ENCODE measurements around the gene CAMKV.
"Not testable (repeated sequence)": the region's sequence is repeated elsewhere in the genome, so short reads cannot be mapped to it uniquely, and the experiment has no call there.

Gene CAMKV

DNA sequence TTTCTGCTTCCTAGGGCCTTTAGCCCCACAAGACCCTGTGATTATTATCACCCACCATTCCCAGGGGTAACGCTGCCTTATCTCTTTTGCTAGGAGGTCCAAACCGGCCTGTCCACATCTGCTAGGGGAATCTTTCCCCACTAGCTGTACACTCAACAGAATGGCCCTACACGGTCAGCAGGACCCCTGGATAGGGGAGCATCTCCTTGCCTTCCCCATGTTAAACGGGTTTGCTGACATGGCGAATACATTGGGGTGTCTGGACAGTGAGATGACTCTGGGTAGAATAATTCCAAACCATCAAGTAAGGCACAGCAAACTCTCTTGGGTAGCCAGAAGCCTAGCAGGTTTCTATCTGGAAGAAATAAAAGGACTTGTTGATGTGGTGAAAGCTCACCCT is 14.0 kb downstream of the CAMKV start:
- DNase-seq (ENCODE audit: low read depth in 2 of 2) = no peak

DNA sequence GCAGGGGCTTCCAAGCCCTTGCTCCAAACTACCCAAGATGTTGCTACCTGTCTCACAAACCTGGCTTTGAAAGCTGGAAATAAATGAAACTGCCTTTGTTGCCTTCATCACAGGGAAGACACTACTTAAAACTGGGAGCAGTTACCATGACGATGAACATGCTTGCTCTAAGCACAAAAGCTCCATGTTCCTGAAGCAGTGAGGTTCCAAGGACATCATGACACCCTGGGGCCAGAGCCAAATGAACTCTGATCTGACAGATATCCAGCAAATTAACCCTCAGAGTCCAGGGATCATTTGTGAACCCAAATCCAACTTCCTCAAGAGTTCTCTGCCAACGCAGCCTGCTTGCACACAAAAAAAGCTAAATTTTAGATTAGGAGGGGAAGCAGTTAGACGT is 24.0 kb downstream of the CAMKV start:
- DNase-seq (ENCODE audit: low read depth in 2 of 2) = no peak

DNA sequence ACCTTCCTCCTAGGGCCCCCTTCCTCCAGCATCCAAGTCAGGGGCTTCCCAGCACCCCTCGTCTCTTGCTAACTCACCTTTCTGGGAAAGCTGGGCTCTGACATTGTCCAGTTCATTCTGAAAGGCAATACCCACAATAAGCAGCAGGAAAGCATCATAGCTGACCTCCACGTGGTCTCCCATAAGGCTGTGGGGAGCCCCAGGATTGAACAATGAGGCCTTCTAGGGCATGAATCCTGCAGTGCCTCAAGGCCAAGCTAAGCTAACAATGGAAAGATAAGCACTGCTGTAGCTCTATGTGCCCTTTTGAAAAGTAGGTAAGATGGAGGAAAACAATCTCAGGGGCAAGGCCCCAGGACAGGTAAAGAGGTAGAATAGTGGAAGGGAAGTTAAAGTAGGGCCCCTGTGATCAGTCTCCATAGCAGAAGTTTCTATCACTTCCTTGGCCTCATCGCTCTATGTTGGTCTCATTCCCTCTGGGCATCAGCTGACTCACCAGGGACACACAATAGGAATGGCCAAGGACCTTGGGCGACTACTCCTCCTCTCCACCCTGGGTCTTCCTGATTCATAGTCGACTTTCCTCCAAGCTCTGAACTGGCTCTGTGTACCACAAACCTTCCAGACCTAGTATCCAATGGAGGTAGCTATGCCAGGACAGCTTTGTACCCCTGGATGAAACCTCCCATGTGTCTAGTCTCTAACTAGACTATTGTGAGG is 25.1 kb downstream of the CAMKV start:
- DNase-seq (ENCODE audit: low read depth in 2 of 2) = no peak

DNA sequence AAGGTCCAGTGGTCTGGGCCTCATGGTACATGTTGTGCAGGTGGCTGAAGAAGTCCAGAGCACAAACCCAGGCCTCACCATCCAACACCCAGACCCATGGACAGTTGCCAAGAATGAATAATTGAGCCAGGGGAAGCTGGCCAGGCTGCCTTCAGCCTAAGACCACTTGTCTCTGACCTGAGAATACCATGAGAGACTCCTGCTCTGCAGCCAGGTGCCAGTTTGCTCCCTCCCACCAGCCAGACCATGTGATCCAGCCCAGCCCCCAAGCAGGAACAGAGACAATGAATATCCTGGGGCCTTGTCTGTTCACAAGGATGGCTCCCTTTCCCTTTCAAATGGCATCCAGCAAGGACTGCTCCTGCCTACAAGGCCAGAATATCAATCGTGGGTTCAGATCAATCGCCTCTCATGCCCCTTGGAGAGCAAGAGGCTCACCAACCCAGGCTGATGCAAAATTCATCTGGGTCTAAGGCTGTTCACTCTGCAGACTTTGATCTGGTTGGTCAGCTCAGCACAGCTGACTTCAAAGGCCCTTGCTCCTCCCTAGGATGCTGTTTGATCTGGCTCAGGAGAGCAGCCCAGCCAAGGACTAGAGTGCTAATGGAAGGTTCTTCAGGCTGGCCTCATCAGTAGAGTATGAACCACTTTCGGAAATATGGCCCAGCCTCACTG is 26.7 kb downstream of the CAMKV start:
- no peak for DNase-seq (ENCODE audit: low read depth in 2 of 2)

DNA sequence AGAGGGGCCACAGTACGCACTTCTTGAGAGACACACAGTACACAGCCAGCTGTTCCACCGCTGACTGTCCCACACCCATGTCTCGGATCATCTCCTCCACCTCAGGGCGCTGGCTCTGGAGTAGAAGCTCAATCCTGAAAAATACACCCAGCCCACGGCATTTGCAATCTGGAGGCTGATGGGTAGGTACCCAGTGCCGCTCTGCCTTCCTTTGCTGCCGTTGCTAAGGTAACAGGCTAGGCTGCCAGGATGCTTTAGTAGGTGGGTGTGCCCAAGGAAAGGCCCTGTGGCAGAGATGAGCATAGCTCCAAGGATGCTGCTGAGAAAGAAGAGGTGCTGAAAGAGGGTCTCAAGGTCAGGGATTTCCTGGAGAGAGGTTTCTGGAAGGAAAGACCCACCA is 27.9 kb downstream of the CAMKV start:
- DNase-seq (ENCODE audit: low read depth in 2 of 2) = no peak

DNA sequence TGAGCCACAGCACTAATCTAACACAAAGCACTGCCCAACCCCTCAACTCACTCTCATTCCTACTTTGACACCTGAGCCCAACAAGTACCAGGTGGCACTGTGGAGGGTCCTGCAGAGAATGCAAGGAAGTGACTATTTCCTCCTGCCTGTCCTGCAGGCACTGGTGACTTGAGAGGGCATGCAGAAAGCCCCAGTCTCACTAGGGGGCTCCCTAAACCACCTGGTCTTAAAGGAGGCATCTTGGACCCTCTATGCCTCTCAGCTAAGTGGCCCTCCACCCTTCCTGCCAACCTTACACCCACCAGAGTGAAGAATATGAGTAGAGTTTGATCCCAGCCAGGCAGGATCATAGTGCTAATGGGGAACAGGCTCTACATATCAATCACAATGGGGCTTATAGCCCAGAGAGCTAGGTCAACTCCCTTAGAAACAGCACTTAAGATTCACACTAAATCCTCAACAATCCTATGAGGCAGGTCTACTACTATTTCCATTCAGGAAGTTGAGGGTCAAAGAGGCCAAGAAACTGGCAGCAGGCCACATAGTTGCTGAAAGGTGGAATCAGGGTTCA is 28.5 kb downstream of the CAMKV start:
- DNase-seq (ENCODE audit: low read depth in 2 of 2) = no peak

DNA sequence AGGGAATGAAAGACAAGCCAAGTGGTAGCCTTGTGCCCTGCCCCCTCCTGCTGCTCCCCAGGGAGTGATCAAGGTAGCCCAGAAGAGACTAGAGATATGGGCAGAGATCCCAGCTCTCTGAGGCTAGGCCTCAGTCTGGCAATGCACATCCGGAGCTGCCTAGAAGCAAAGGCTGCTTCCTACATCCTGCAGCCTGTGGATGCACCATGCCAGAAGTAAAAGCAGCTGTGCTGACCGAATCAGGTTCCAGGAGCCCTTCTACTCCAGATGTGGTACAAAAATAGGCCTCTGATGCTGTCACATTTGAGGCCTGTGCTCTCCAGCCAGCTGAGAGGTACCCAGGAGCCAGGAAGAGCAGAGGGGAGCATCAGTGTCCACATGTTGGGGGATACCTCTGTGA is 29.3 kb downstream of the CAMKV start:
- DNase-seq (ENCODE audit: low read depth in 2 of 2) = no peak

DNA sequence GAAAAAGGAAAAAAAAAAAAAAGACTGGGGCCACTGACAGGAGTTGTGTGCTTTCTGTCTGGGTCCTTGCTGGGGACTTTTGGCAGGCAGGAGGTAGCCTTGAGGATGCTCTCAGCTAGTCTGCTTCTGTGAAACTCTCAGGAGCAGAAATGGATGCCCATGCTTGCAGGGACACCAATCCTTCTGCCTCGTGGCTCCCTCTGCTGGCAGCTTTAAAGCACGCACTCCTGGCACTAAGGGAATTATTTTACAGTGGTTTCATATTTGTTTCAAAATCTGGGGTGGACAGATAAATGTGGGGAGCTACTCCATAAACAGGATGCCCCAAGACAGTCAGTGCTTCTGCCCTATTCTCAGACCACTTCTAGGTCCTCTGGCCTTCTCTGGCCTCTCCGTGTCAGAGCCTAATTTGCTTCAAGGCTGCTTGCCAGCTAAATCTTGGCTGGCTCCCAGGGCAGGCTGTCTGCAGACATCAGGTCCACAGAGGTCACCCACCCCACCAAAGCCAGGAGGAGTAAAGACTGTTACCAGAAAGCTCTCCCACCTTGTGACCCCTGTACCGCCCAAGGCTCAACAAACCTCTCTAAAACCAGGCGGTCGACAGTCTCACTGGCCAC is 30.4 kb downstream of the CAMKV start:
- DNase-seq (ENCODE audit: low read depth in 2 of 2) = peak; percentile 64 to 67

DNA sequence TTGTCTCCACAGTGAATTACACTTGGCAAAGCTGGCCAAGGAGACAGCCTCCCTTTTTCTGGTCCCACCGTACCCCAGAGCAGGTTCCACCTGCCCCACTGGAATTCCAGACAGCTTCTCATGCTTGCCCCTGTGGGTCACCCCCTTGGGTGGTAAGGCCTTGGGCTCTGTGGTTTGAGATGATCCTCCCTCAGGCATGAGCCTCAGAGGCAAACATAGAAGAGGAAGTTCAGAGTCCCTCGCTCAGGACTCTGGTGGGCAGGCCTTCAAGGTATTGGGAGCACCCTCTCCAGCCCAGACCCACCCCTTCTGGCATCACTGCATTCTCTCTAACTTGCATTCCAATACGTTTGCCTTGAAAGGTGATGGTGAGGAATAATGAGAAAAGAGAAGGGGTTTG is 38.4 kb downstream of the CAMKV start:
- DNase-seq (ENCODE audit: low read depth in 2 of 2) = no peak

DNA sequence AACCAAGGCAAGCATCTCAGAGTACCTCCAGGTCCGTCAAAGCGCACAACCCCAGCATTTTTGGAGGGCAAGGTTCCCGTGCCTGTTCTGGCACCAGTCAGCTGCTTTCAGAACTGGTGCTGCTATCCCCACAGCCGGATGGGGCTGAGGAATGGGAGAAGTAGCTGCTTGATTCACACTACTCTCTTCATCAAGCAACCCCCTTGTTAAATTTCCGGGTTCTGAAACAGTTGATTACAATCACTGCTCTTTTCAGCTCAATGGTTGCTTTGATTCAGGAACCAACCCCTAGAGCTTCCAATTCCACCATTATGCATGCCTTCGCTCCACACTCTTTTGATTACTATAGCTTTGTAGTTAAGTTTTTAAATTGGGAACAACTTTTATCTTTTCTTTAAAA is 43.7 kb downstream of the CAMKV start:
- DNase-seq (ENCODE audit: low read depth in 2 of 2) = no peak

DNA sequence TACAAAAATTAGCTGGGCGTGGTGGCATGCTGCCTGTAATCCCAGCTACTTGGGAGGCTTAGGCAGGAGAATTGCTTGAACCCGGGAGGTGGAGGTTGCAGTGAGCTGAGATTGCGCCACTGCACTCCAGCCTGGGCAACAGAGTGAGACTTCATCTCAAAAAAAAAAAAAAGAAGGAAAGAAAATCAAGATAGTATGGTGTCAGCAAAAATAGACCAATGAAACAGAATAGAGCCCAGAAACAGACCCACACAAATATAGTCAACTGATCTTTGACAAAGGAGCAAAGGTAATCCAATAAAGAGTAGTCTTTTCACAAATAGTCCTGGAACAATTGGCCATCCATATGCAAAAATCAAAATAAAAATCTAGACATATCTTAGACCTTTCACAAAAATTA is 46.6 kb downstream of the CAMKV start:
- not testable (repeated sequence) for DNase-seq (ENCODE audit: low read depth in 2 of 2)

DNA sequence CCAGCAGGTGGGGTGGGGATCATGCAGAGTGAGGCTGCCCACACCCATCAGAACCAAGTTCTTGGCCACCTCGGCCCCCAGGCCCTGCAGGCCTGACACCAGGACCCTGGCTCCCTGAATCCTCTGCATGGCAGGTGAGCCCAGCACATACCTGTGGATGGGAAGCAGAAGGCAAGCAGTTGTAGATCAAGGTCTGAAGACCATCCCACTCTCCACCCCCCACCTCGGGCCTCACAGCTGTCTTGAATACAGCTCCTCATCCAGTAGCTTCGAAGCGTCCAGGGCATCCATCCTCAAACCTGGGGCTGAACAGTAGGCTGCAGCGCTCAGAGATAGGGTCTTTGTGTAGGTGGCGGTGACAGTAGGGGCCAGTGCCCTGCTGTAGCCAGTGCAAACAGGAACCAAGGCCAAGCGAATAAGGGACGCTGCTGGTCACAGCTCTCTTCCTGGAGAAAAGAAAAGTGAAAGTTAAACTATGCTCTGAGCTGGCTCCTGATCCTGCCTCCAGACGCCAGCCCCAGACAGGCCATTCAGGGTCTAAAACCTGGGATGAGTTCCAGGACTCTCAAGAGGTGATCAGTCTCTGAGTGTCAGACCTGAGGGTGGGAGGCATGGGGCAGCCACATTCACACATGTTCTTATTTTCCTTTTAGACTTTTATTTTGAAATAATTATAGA is 56.1 kb downstream of the CAMKV start, which contains the start of gene UBA7:
Gene UBA7, minus strand, starts transcription at position 457 of the 678 bp plus-strand sequence. Its CDS starts 166 bp downstream, at position 291.
- DNase-seq (ENCODE audit: low read depth in 2 of 2) = no peak

DNA sequence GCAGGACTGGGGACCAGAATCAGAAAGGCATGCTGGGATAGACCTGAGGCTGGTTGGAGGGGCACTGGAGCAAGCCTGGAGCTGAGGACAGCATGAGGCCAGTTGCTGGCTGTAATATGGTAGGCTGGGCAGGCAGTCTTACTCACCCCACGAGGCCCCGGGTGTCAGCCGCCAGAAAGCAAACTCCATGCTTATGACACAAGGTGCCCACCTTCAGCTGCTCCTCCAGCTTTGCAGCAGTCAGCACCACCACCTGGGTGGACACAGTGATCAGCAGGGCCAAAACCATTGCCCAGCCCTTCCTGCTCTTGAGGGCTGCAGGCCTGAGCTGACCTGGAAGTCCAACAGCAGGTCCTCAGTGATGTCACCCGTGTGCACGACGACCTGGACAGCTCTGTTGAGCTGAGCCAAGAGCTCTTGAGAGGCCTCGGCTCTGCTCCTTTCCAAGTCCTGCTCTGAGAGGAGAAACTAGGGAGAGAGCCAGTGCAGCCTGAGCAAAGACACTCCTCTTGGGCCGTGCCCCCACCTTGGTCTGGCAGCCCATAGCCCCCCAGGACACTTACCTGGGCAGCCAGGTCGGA is 56.7 kb downstream of the CAMKV start:
- DNase-seq (ENCODE audit: low read depth in 2 of 2) = no peak

Measured in stimulated activated CD8-positive, alpha-beta memory T cell treated with anti-CD3 and anti-CD28 coated beads, Interleukin-7, amount 100 ng/mL, for 1 hour (primary cell).